IMR-90 (cell line): ENCODE data around the gene FAIM. TPM values are rescaled to one million over a fixed set of nuclear protein-coding genes. Genes with fewer than 3 reads are reported as not detected.

Source experiments
- ATAC-seq: fragments of 200-7000 bp; cut with Tn5 transposase; 2 replicates; pipeline ENCODE4 v1.9.1; 2020; ENCODE audit warnings: low read depth, mild to moderate bottlenecking, moderate library complexity
- BruUV-seq: library from RNA; stranded (reverse); fragments of 400-500 nt; replicated peaks from 2 replicates; lab custom pipeline; 2021; lab: Mats Ljungman, UMichigan
- CTCF ChIA-PET: fragments of 300-600 bp; formaldehyde crosslinking; extraction: SDS; loops from one replicate; lab custom pipeline; 2021; ENCODE audit warnings: antibody characterized with exemption; lab: Yijun Ruan, JAX
- POLR2A ChIA-PET: fragments of 300-600 bp; sonication (Branson Sonifier 250); formaldehyde crosslinking; loops from one replicate; lab custom pipeline; 2022; ENCODE audit warnings: antibody characterized with exemption; ENCODE audit not compliant: unreplicated experiment; lab: Charles Lee
- DNase-seq: peaks from one replicate; pipeline ENCODE4 v3.0.0; 2013
- H2AFZ ChIP-seq: replicated peaks from 2 replicates; pipeline ENCODE3; 2013; ENCODE audit warnings: low read length, mild to moderate bottlenecking; ENCODE audit not compliant: poor library complexity
- H2AK5ac ChIP-seq: 2 replicates; pipeline ENCODE4 v1.6.1; 2013; ENCODE audit warnings: low read depth, low read length, inconsistent platforms
- H2AK9ac ChIP-seq: replicated peaks from 2 replicates; pipeline ENCODE3; 2013; ENCODE audit warnings: mild to moderate bottlenecking, low read depth, low read length, moderate library complexity; ENCODE audit not compliant: poor library complexity
- H2BK120ac ChIP-seq: 2 replicates; pipeline ENCODE4 v1.6.1; 2013; ENCODE audit warnings: low read depth, low read length, inconsistent platforms
- H2BK15ac ChIP-seq: 3 replicates; pipeline ENCODE4 v1.6.1; 2013; ENCODE audit warnings: low read depth, low read length, inconsistent platforms
- H2BK20ac ChIP-seq: 2 replicates; pipeline ENCODE4 v1.6.1; 2013; ENCODE audit warnings: low read depth, mild to moderate bottlenecking, inconsistent platforms, low read length, moderate library complexity
- H2BK5ac ChIP-seq: 2 replicates; pipeline ENCODE4 v1.6.1; 2013; ENCODE audit warnings: mild to moderate bottlenecking, low read depth, low read length, inconsistent platforms; ENCODE audit not compliant: poor library complexity, severe bottlenecking
- H3K14ac ChIP-seq: replicated peaks from 2 replicates; pipeline ENCODE4 v1.6.1; 2013; ENCODE audit warnings: low read depth, low read length, inconsistent platforms
- H3K18ac ChIP-seq: 2 replicates; pipeline ENCODE4 v1.6.1; 2013; ENCODE audit warnings: low read depth, low read length, control low read depth
- H3K23ac ChIP-seq: 2 replicates; pipeline ENCODE4 v1.6.1; 2013; ENCODE audit warnings: low read depth, low read length, inconsistent platforms
- H3K27ac ChIP-seq: 2 replicates; pipeline ENCODE4 v1.5.1; 2013; ENCODE audit warnings: mild to moderate bottlenecking, control low read depth, low read length; ENCODE audit not compliant: insufficient read depth
- H3K27me3 ChIP-seq: 2 replicates; pipeline ENCODE4 v1.6.1; 2013; ENCODE audit warnings: low read length; ENCODE audit not compliant: control insufficient read depth, insufficient read depth
- H3K36me3 ChIP-seq: 2 replicates; pipeline ENCODE4 v1.6.1; 2013; ENCODE audit warnings: low read length, mixed read lengths; ENCODE audit not compliant: control insufficient read depth, insufficient read depth
- H3K4ac ChIP-seq: 2 replicates; pipeline ENCODE4 v1.6.1; 2013; ENCODE audit warnings: low read depth, low read length, inconsistent platforms
- H3K4me1 ChIP-seq: 2 replicates; pipeline ENCODE4 v1.6.1; 2013; ENCODE audit warnings: low read length, mixed read lengths; ENCODE audit not compliant: control insufficient read depth, insufficient read depth
- H3K4me2 ChIP-seq: 2 replicates; pipeline ENCODE4 v1.6.1; 2013; ENCODE audit warnings: low read depth, mild to moderate bottlenecking, control low read depth, low read length, moderate library complexity
- H3K4me3 ChIP-seq: 2 replicates; pipeline ENCODE4 v1.5.1; 2013; ENCODE audit warnings: low read depth, mild to moderate bottlenecking, control low read depth, low read length, moderate library complexity; ENCODE audit not compliant: insufficient read depth
- H3K56ac ChIP-seq: 2 replicates; pipeline ENCODE4 v1.6.1; 2013; ENCODE audit warnings: low read length, inconsistent platforms; ENCODE audit not compliant: insufficient read depth; ENCODE audit errors: extremely low read depth
- H3K79me1 ChIP-seq, 2 experiments: 2 replicates each; pipeline ENCODE4 v1.6.1; 2013; ENCODE audit warnings: low read length in 2 of 2, inconsistent platforms in 1 of 2, low read depth in 1 of 2
- H3K9ac ChIP-seq: 2 replicates; pipeline ENCODE4 v1.6.1; 2013; ENCODE audit warnings: low read depth, low read length, control low read depth
- H3K9me1 ChIP-seq: 2 replicates; pipeline ENCODE4 v1.6.1; 2013; ENCODE audit warnings: low read length, inconsistent platforms; ENCODE audit not compliant: insufficient read depth
- H3K9me3 ChIP-seq: 2 replicates; pipeline ENCODE4 v1.6.1; 2013; ENCODE audit warnings: low read length; ENCODE audit not compliant: control insufficient read depth, insufficient read depth
- H4K20me1 ChIP-seq: 2 replicates; pipeline ENCODE4 v1.6.1; 2013; ENCODE audit warnings: low read length, inconsistent platforms; ENCODE audit not compliant: insufficient read depth
- H4K5ac ChIP-seq: 2 replicates; pipeline ENCODE4 v1.6.1; 2013; ENCODE audit warnings: mild to moderate bottlenecking, low read depth, low read length, control low read depth
- H4K8ac ChIP-seq, 2 experiments: 2 replicates each; pipeline ENCODE4 v1.6.1; 2013; ENCODE audit warnings: low read depth in 2 of 2, low read length in 2 of 2, control low read depth in 1 of 2, inconsistent platforms in 1 of 2
- H4K91ac ChIP-seq: 2 replicates; pipeline ENCODE4 v1.6.1; 2013; ENCODE audit warnings: low read depth, low read length, inconsistent platforms; ENCODE audit not compliant: insufficient read depth
- BHLHE40 ChIP-seq: fragments of 150-350 bp; IDR thresholded peaks from 2 replicates; pipeline ENCODE4 v1.6.1; 2016; ENCODE audit warnings: mild to moderate bottlenecking, low read depth, low read length
- CEBPB ChIP-seq: IDR thresholded peaks from 2 replicates; pipeline ENCODE4 v1.6.1; 2012; ENCODE audit warnings: low read depth, low read length, improper control_type of control experiment
- CHD1 ChIP-seq: IDR thresholded peaks from 2 replicates; pipeline ENCODE4 v1.6.1; 2012; ENCODE audit warnings: low read depth, low read length, improper control_type of control experiment
- CTCF ChIP-seq: conservative IDR thresholded peaks from 2 replicates; pipeline ENCODE4 v1.5.1; 2012; ENCODE audit warnings: mild to moderate bottlenecking, low read depth, low read length, improper control_type of control experiment
- ELK1 ChIP-seq: fragments of 150-350 bp; IDR thresholded peaks from 2 replicates; pipeline ENCODE4 v1.6.1; 2016; ENCODE audit warnings: low read depth, mild to moderate bottlenecking, low read length, moderate library complexity, borderline replicate concordance
- FOS ChIP-seq: fragments of 150-350 bp; IDR thresholded peaks from 2 replicates; pipeline ENCODE4 v1.6.1; 2016; ENCODE audit warnings: low read depth, low read length
- MAFK ChIP-seq: IDR thresholded peaks from 2 replicates; pipeline ENCODE4 v1.6.1; 2012; ENCODE audit warnings: low read depth, low read length, improper control_type of control experiment
- MAZ ChIP-seq: IDR thresholded peaks from 2 replicates; pipeline ENCODE4 v1.6.1; 2012; ENCODE audit warnings: low read depth, mild to moderate bottlenecking, low read length, improper control_type of control experiment, moderate library complexity, borderline replicate concordance
- MXI1 ChIP-seq: IDR thresholded peaks from 2 replicates; pipeline ENCODE4 v1.6.1; 2012; ENCODE audit warnings: low read depth, mild to moderate bottlenecking, low read length, moderate library complexity, borderline replicate concordance
- NFE2L2 ChIP-seq: fragments of 150-350 bp; IDR thresholded peaks from 2 replicates; pipeline ENCODE4 v1.6.1; 2016; ENCODE audit warnings: low read depth, mild to moderate bottlenecking, low read length
- POLR2A ChIP-seq: IDR thresholded peaks from 2 replicates; pipeline ENCODE4 v1.6.1; 2012; ENCODE audit warnings: mild to moderate bottlenecking, low read depth, low read length
- RAD21 ChIP-seq: IDR thresholded peaks from 2 replicates; pipeline ENCODE4 v1.6.1; 2012; ENCODE audit warnings: low read length, improper control_type of control experiment
- RCOR1 ChIP-seq: IDR thresholded peaks from 2 replicates; pipeline ENCODE4 v1.6.1; 2012; ENCODE audit warnings: mild to moderate bottlenecking, low read length, improper control_type of control experiment; ENCODE audit not compliant: insufficient replicate concordance
- RFX5 ChIP-seq: IDR thresholded peaks from 2 replicates; pipeline ENCODE4 v1.8.0; 2012; ENCODE audit warnings: low read depth, mild to moderate bottlenecking, low read length, moderate library complexity
- SMC3 ChIP-seq: fragments of 150-350 bp; IDR thresholded peaks from 2 replicates; pipeline ENCODE4 v1.6.1; 2016; ENCODE audit warnings: low read depth, mild to moderate bottlenecking, antibody characterized with exemption, low read length, moderate library complexity
- USF2 ChIP-seq: fragments of 150-350 bp; IDR thresholded peaks from 2 replicates; pipeline ENCODE4 v1.6.1; 2017; ENCODE audit warnings: mild to moderate bottlenecking, antibody characterized with exemption, low read length, low read depth
- WGBS, 2 experiments: methylation state at CpG; one replicate each; pipeline versions ENCODE4 v1.1.5 to v1.1.7; 2013; ENCODE audit warnings: missing lambda C conversion rate in 2 of 2; ENCODE audit not compliant: insufficient read length in 1 of 2; ENCODE audit errors: extremely low coverage in 2 of 2; 5-methylcytosine and 5-hydroxymethylcytosine counted together
- dilution Hi-C: fragments of 300-500 bp; cut with HindIII; formaldehyde crosslinking; loops from one replicate; pipeline ENCODE4 v1.14.3; 2018; ENCODE audit warnings: low sequenced_read_pairs; ENCODE audit not compliant: unreplicated experiment
- in situ Hi-C: fragments of 300-500 bp; cut with MboI; formaldehyde crosslinking; loops from 3 replicates; pipeline ENCODE4 v1.14.3; 2019; ENCODE audit warnings: low sequenced_read_pairs, inconsistent platforms, mixed read lengths
- intact Hi-C: fragments of 100-400 bp; cut with micrococcal nuclease; formaldehyde crosslinking; loops from 2 replicates; pipeline ENCODE4 v1.10.0; 2022
- polyA plus RNA-seq, 3 experiments: library from polyadenylated mRNA; depleted of rRNA; stranded (reverse); fragments of >200 nt; gene quantifications; 2 replicates each; pipeline ENCODE4 v1.2.3, GENCODE V29; 2012; ENCODE audit warnings: low replicate concordance in 1 of 3
- total RNA-seq: library from RNA; depleted of rRNA; stranded (reverse); fragments of >200 nt; gene quantifications from 2 replicates; pipeline ENCODE4 v1.2.3, GENCODE V29; 2012

Gene FAIM
- total and polyA plus RNA-seq, 2 of the 4 experiments (the other 2 are of a cell fraction), result 2.5 to 3.4 TPM

GRCh38 chr3:138657508-138657907 is 48.9 kb downstream of the FAIM start:
- Histone ChIP-seq H2BK5ac (no peak overlapping the region), H3K36me3 (peaks cover 5% of the 10 kb centered on the region; the same call in 1 of the 2 replicates), H3K56ac (no peak overlapping the region), H2BK15ac (no peak overlapping the region), H4K91ac (no peak overlapping the region), H3K79me1 (no peaks in the 10 kb centered on the region), H3K4me3 (no peak overlapping the region), H2AK9ac (no peak overlapping the region), H3K27me3 (no peaks in the 10 kb centered on the region), H3K9me1 (peaks cover 7% of the 10 kb centered on the region; the same call in 1 of the 2 replicates), H3K4me1 (no peaks in the 10 kb centered on the region), H2AFZ (no peak overlapping the region), H4K8ac (no peak overlapping the region), H2AK5ac (no peak overlapping the region), H3K4me2 (no peak overlapping the region), H4K20me1 (no peaks in the 10 kb centered on the region), H3K4ac (no peak overlapping the region), H3K9ac (no peak overlapping the region), H3K27ac (no peak overlapping the region), H3K9me3 (no peaks in the 10 kb centered on the region), H3K18ac (no peak overlapping the region), H3K23ac (no peak overlapping the region), H2BK20ac (no peak overlapping the region), H3K14ac (no peak overlapping the region), H2BK120ac (no peak overlapping the region), H4K5ac (no peak overlapping the region)
- no CpG with 5 or more reads among the region's 2 CpGs for WGBS, 2 experiments
- TF ChIP-seq POLR2A, result no peak
- no peak for TF ChIP-seq NFE2L2
- no peak for TF ChIP-seq MAZ
- no peak for TF ChIP-seq ELK1
- TF ChIP-seq CEBPB, result no peak
- TF ChIP-seq RCOR1, result no peak
- no peak for TF ChIP-seq MXI1
- TF ChIP-seq BHLHE40, result no peak
- no peak for TF ChIP-seq USF2
- TF ChIP-seq CTCF, result no peak
- TF ChIP-seq MAFK, result no peak
- TF ChIP-seq SMC3, result no peak
- no peak for TF ChIP-seq RAD21
- no peak for TF ChIP-seq CHD1
- no peak for TF ChIP-seq FOS
- TF ChIP-seq RFX5, result no peak
- ATAC-seq, result no peak
- ChIA-PET POLR2A (no interaction called here), CTCF (no interaction called here)
- dilution Hi-C loops (no loop called here), in situ Hi-C loops (no loop called here), intact Hi-C loops (no loop called here)
- no TSS peak for BruUV-seq
- DNase-seq, result no peak
